ENCODE results near the gene RGPD3. TPM values are rescaled to one million over a fixed set of nuclear protein-coding genes. Genes with fewer than 3 reads are reported as not detected.
"Not testable (repeated sequence)": the region's sequence is repeated elsewhere in the genome, so short reads cannot be mapped to it uniquely, and the experiment has no call there.

RGPD3 gene
- total RNA-seq, 1 experiment from 2014 or later, result 0.07 TPM

GRCh38 chr2:106504787-106505186 lies 36.6 kb upstream of the RGPD3 start:
- H3K4me1 Mint-ChIP-seq; CTCF ChIA-PET; DNase-seq (ENCODE audit: low spot score); H3K4me3 Mint-ChIP-seq; H3K36me3 Mint-ChIP-seq; H3K27me3 Mint-ChIP-seq (ENCODE audit: low read depth); POLR2A ChIA-PET; H3K27ac Mint-ChIP-seq; H3K9me3 Mint-ChIP-seq; ATAC-seq: not testable (repeated sequence)

GRCh38 chr2:106504192-106504591 lies 36.0 kb upstream of the RGPD3 start:
- POLR2A ChIA-PET; H3K4me1 Mint-ChIP-seq; H3K36me3 Mint-ChIP-seq; H3K9me3 Mint-ChIP-seq; CTCF ChIA-PET; ATAC-seq; H3K27ac Mint-ChIP-seq; DNase-seq (ENCODE audit: low spot score); H3K4me3 Mint-ChIP-seq; H3K27me3 Mint-ChIP-seq (ENCODE audit: low read depth): not testable (repeated sequence)

GRCh38 chr2:106502351-106502750 lies 34.1 kb upstream of the RGPD3 start:
- H3K36me3 Mint-ChIP-seq; H3K4me3 Mint-ChIP-seq; POLR2A ChIA-PET; ATAC-seq; DNase-seq (ENCODE audit: low spot score); H3K27me3 Mint-ChIP-seq (ENCODE audit: low read depth); H3K27ac Mint-ChIP-seq; CTCF ChIA-PET; H3K4me1 Mint-ChIP-seq; H3K9me3 Mint-ChIP-seq: not testable (repeated sequence)

- H3K36me3 Mint-ChIP-seq; H3K4me3 Mint-ChIP-seq; H3K27ac Mint-ChIP-seq; DNase-seq (ENCODE audit: low spot score); ATAC-seq; H3K9me3 Mint-ChIP-seq; H3K27me3 Mint-ChIP-seq (ENCODE audit: low read depth); POLR2A ChIA-PET; H3K4me1 Mint-ChIP-seq; CTCF ChIA-PET: not testable (repeated sequence)
Observed at GRCh38 chr2:106500350-106500749, 32.1 kb upstream of the RGPD3 start.

GRCh38 chr2:106498549-106498948 lies 30.3 kb upstream of the RGPD3 start:
- ATAC-seq; DNase-seq (ENCODE audit: low spot score); H3K9me3 Mint-ChIP-seq; H3K4me3 Mint-ChIP-seq; CTCF ChIA-PET; H3K4me1 Mint-ChIP-seq; H3K36me3 Mint-ChIP-seq; POLR2A ChIA-PET; H3K27ac Mint-ChIP-seq; H3K27me3 Mint-ChIP-seq (ENCODE audit: low read depth): not testable (repeated sequence)

GRCh38 chr2:106492913-106493312 lies 24.7 kb upstream of the RGPD3 start:
- CTCF ChIA-PET, POLR2A ChIA-PET: not testable (repeated sequence)

GRCh38 chr2:106492399-106492798 lies 24.2 kb upstream of the RGPD3 start:
- DNase-seq (ENCODE audit: low spot score); H3K4me1 Mint-ChIP-seq; CTCF ChIA-PET; H3K4me3 Mint-ChIP-seq; H3K9me3 Mint-ChIP-seq; H3K27me3 Mint-ChIP-seq (ENCODE audit: low read depth); POLR2A ChIA-PET; H3K27ac Mint-ChIP-seq; H3K36me3 Mint-ChIP-seq: not testable (repeated sequence)
- ATAC-seq, result peak; percentile 75

More at GRCh38 chr2:106492913-106493312, 24.7 kb upstream of the RGPD3 start:
- H3K36me3 Mint-ChIP-seq; H3K27me3 Mint-ChIP-seq (ENCODE audit: low read depth); H3K4me3 Mint-ChIP-seq; H3K9me3 Mint-ChIP-seq; DNase-seq (ENCODE audit: low spot score); H3K27ac Mint-ChIP-seq; H3K4me1 Mint-ChIP-seq: not testable (repeated sequence)
- ATAC-seq, result peak; percentile 82

- ATAC-seq; H3K36me3 Mint-ChIP-seq; H3K4me3 Mint-ChIP-seq; CTCF ChIA-PET; POLR2A ChIA-PET; DNase-seq (ENCODE audit: low spot score); H3K27ac Mint-ChIP-seq; H3K9me3 Mint-ChIP-seq; H3K4me1 Mint-ChIP-seq: not testable (repeated sequence)
- peaks cover 23% of the 10 kb centered on the region for H3K27me3 Mint-ChIP-seq (ENCODE audit: low read depth)
Observed at GRCh38 chr2:106489701-106490100, 21.5 kb upstream of the RGPD3 start.

- CTCF ChIA-PET, H3K27ac Mint-ChIP-seq, POLR2A ChIA-PET, H3K4me1 Mint-ChIP-seq, H3K36me3 Mint-ChIP-seq, H3K9me3 Mint-ChIP-seq: not testable (repeated sequence)
- DNase-seq (ENCODE audit: low spot score) (peak; percentile 61), ATAC-seq (peak; percentile 80)
- H3K27me3 Mint-ChIP-seq (ENCODE audit: low read depth), result peaks cover 23% of the 10 kb centered on the region
- peak overlapping the region; percentile 39 for H3K4me3 Mint-ChIP-seq
Observed at GRCh38 chr2:106487386-106488191, 19.4 kb upstream of the RGPD3 start.

- H3K9me3 Mint-ChIP-seq, H3K36me3 Mint-ChIP-seq, CTCF ChIA-PET, H3K4me1 Mint-ChIP-seq, POLR2A ChIA-PET, H3K27ac Mint-ChIP-seq: not testable (repeated sequence)
- peak within 1 kb of the TSS; percentile 54 for H3K4me3 Mint-ChIP-seq
- peaks cover 23% of the 10 kb centered on the region for H3K27me3 Mint-ChIP-seq (ENCODE audit: low read depth)
- DNase-seq (ENCODE audit: low spot score) (peak; percentile 44), ATAC-seq (peak; percentile 70)
Observed at GRCh38 chr2:106486551-106487385, 18.6 kb upstream of the RGPD3 start, which contains the start of gene CD8B2. TSS of gene CD8B2 (plus strand) at chr2:106487364. CDS start at chr2:106487427, 63 bp downstream.

GRCh38 chr2:106479563-106479962 lies 11.3 kb upstream of the RGPD3 start:
- H3K4me3 Mint-ChIP-seq; H3K9me3 Mint-ChIP-seq; CTCF ChIA-PET; ATAC-seq; H3K36me3 Mint-ChIP-seq; H3K27me3 Mint-ChIP-seq (ENCODE audit: low read depth); H3K27ac Mint-ChIP-seq; H3K4me1 Mint-ChIP-seq; DNase-seq (ENCODE audit: low spot score): not testable (repeated sequence)
- POLR2A ChIA-PET, result interaction anchor here (0.5 kb wide), 1 partner anchor 36 kb away, joined by 3 read pairs; no protein-coding TSS in a partner anchor

GRCh38 chr2:106477647-106478046 lies 9.4 kb upstream of the RGPD3 start:
- H3K4me3 Mint-ChIP-seq; POLR2A ChIA-PET; H3K27ac Mint-ChIP-seq; H3K9me3 Mint-ChIP-seq; H3K36me3 Mint-ChIP-seq; CTCF ChIA-PET; H3K27me3 Mint-ChIP-seq (ENCODE audit: low read depth); ATAC-seq; H3K4me1 Mint-ChIP-seq; DNase-seq (ENCODE audit: low spot score): not testable (repeated sequence)
